Activated CD8-positive, alpha-beta memory T cell treated with anti-CD3 and anti-CD28 coated beads, Interleukin-2, amount 10 ng/mL, durations not matched to agents 7 days and 5 days (primary cell): ENCODE measurements around the gene LCP1. TPM values are rescaled to one million over a fixed set of nuclear protein-coding genes. Genes with fewer than 3 reads are reported as not detected.

ENCODE experiments used
- ATAC-seq: fragments of 150-1000 bp; cut with Tn5 transposase; one replicate; pipeline ENCODE4 v1.10.0; 2021; ENCODE audit warnings: moderate library complexity
- CTCF ChIA-PET: fragments of 350-600 bp; sonication (Branson Sonifier 250); formaldehyde crosslinking; loops from one replicate; lab custom pipeline; 2021; ENCODE audit warnings: antibody characterized with exemption; lab: Charles Lee
- DNase-seq: peaks from one replicate; pipeline ENCODE4 v3.0.0-alpha.2; 2020
- H3K27ac Mint-ChIP-seq: one replicate; pipeline ENCODE4 v1.8.0; 2021; ENCODE audit warnings: mild to moderate bottlenecking, mixed read lengths
- H3K27me3 Mint-ChIP-seq: one replicate; pipeline ENCODE4 v1.8.0; 2021; ENCODE audit warnings: mixed read lengths
- H3K36me3 Mint-ChIP-seq: one replicate; pipeline ENCODE4 v1.8.0; 2021; ENCODE audit warnings: mild to moderate bottlenecking, mixed read lengths
- H3K4me1 Mint-ChIP-seq: one replicate; pipeline ENCODE4 v1.8.0; 2021; ENCODE audit warnings: mixed read lengths
- H3K4me3 Mint-ChIP-seq: one replicate; pipeline ENCODE4 v1.8.0; 2021; ENCODE audit warnings: mild to moderate bottlenecking, moderate library complexity, mixed read lengths
- H3K9me3 Mint-ChIP-seq: one replicate; pipeline ENCODE4 v1.8.0; 2022; ENCODE audit warnings: low read depth, mixed read lengths
- total RNA-seq, 2 experiments: library from RNA; stranded (reverse); gene quantifications; one replicate each; pipeline ENCODE4 v1.2.3, GENCODE V29; 2021

Gene LCP1
- total RNA-seq, 2 experiments from 2014 or later, result 923 to 1,101 TPM

DNA sequence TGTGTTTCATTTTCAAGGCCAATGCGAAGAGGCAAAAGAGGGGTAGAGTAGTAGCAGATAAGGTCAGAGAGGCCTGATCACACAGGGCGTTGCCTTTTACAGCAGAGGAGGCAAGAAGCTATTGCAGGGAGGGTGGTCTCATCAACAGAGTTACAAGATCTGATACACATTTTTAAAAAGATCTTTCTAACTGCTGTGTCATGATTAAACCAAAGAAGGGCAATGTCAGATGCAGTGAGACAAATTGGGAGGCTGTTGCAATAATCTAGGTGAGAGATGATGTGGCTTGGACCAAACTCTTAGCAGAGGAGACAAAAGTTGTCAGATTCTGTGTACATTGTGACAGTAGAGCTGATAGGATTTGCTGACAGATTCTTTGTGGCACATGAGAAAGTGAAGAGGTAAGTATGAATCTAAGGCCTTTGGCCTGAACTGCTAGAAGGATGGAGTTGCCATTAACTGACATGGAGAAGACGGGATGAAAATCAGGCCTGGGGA, 16.8 kb upstream of the LCP1 start:
- H3K27me3 Mint-ChIP-seq, result no peaks in the 10 kb centered on the region
- H3K27ac Mint-ChIP-seq, result no peak overlapping the region
- no peaks in the 10 kb centered on the region for H3K36me3 Mint-ChIP-seq
- no peak for DNase-seq
- CTCF ChIA-PET, result interaction anchor here (1.3 kb wide), 2 partner anchors 12 to 26 kb away, joined by 3 to 5 read pairs; no protein-coding TSS in a partner anchor
- H3K4me3 Mint-ChIP-seq, result no peak overlapping the region
- H3K4me1 Mint-ChIP-seq, result peaks cover 31% of the 10 kb centered on the region
- ATAC-seq, result no peak
- H3K9me3 Mint-ChIP-seq, result no peaks in the 10 kb centered on the region

DNA sequence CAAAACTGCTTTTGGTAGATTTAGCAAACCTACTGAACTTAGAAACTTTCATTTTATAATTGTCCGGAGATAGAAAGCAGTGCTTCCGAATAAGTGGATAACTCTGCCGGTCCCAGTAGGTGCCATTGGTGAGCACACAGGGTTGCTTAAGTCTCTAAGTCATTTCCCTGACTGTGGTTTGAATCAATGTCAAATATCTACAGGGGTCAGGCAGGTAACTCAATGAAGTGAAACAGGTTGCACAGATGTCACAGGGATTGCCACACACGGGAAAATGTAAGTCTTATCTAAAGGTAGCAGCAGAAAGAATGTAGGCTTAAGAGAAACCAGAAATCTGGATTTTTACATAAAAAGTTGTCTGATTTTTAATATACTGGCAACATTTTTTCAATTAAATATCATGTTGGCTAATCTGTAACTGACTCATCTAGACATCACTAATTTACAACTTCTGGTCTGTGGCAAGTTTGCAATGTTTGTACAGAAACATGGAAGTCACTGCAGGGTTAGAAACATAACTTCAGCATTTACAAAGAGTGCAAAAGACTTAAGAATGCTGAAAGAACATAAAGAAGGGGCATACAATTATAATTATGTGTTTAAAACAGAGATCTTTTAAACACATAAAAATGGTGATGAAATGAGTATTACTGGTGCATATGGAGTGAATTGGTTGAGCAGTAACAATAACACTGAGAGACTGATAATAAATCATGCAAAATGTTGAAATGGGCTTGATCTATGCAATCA, 15.5 kb upstream of the LCP1 start:
- H3K4me3 Mint-ChIP-seq, result no peak overlapping the region
- CTCF ChIA-PET, result no interaction called here
- no peaks in the 10 kb centered on the region for H3K36me3 Mint-ChIP-seq
- H3K27ac Mint-ChIP-seq, result no peak overlapping the region
- ATAC-seq (no peak), DNase-seq (no peak)
- H3K4me1 Mint-ChIP-seq, result peaks cover 24% of the 10 kb centered on the region
- H3K9me3 Mint-ChIP-seq, result no peaks in the 10 kb centered on the region
- no peaks in the 10 kb centered on the region for H3K27me3 Mint-ChIP-seq

DNA sequence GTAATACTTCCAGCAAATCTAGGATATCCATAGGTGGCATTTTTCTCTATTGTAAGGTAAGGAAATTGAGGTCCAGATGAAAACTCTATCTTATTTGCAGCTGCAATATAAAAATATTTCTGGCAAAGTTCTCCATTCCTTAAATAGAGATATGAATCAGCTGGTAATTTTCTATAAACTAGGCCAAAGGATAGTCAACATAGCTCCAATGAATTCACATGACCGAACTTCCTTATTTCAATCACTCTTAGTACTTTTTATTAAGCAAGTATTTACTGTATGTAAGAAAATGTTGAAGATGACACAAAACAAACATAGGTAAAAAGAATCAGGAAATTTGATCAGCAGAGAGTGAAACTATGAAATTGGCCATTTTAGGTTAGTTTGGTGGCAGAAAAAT, 13.0 kb upstream of the LCP1 start:
- H3K27ac Mint-ChIP-seq, result no peak overlapping the region
- H3K36me3 Mint-ChIP-seq, result peaks cover 3% of the 10 kb centered on the region
- no peak for ATAC-seq
- no peak overlapping the region for H3K4me3 Mint-ChIP-seq
- CTCF ChIA-PET, result interaction anchor here (1.1 kb wide), 1 partner anchor 10 kb away, joined by 3 read pairs; no protein-coding TSS in a partner anchor
- H3K9me3 Mint-ChIP-seq, result no peaks in the 10 kb centered on the region
- DNase-seq, result no peak
- H3K27me3 Mint-ChIP-seq, result no peaks in the 10 kb centered on the region
- H3K4me1 Mint-ChIP-seq, result peaks cover 5% of the 10 kb centered on the region

DNA sequence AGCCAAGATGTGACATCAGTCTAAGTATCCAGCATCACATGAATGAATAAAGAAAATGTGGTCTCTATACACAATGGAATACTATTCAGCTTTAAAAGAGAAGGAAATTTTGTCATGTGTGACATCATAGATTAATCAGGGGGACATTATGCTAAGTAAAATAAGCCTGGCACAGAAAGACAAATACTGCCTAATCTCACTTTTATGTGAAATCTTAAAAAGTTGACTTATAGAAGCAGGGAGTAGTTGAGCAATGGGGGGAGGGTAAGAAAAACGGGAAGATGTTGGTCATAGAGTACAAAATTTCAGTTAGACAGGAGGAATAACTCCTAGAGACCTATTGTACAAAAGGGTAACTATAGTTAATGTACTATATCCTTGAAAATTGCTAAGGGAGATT, 10.4 kb upstream of the LCP1 start:
- Mint-ChIP-seq H3K27me3 (no peaks in the 10 kb centered on the region), H3K4me1 (no peaks in the 10 kb centered on the region), H3K4me3 (no peak overlapping the region), H3K9me3 (no peaks in the 10 kb centered on the region), H3K36me3 (peaks cover 4% of the 10 kb centered on the region), H3K27ac (no peak overlapping the region)
- ATAC-seq (no peak), DNase-seq (no peak)
- CTCF ChIA-PET, result interaction anchor here (1.0 to 1.8 kb wide), 3 partner anchors 37 to 129 kb away, joined by 3 to 4 read pairs (median 4); no protein-coding TSS in a partner anchor

DNA sequence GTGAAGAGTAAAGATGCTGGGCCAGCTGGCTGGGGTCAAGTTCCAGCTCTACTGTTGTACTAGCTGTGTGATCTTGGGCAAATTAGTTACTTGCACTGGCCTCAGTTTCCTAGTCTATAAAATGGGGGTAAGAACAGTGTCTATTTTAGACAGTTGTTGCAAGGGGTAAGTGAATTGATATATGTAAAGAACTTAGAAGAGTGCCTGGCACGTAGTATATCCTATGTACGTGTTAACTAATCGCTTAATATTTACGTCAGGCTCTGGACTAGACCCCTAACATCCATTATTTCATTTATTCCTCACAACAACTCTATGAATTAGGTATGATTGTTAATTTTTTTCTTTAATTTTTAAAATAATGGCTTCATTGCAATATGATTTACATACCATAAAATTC, 3.7 kb upstream of the LCP1 start:
- Mint-ChIP-seq H3K4me1 (peaks cover 30% of the 10 kb centered on the region), H3K4me3 (no peak overlapping the region), H3K9me3 (no peaks in the 10 kb centered on the region), H3K36me3 (peaks cover 13% of the 10 kb centered on the region), H3K27ac (no peak overlapping the region), H3K27me3 (no peaks in the 10 kb centered on the region)
- CTCF ChIA-PET, result interaction anchor here (0.7 to 1.7 kb wide), 10 partner anchors 9 to 106 kb away, joined by 3 to 11 read pairs (median 4); no protein-coding TSS in a partner anchor
- DNase-seq (no peak), ATAC-seq (no peak)

DNA sequence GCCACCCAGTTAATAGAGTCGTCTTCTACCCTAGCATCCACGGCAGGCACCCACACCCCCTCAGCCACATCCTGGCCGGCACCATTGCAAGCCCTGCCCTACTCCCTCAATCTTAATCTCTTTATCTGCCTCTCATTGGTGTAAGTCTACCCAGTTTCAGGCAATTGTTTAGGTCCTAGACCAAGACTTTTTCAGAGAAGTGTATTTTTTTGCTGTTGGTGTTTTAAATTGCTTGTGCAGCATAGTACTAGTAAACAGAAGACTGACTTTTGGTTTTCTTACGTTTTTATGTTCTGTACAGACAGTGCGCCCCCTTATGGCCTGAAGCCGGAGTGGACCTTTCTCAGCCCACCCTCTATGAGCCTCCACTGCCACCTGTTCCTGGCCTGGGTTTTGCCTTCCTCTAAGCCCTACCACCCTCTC, 2.3 kb upstream of the LCP1 start:
- CTCF ChIA-PET, result interaction anchor here (1.2 to 1.5 kb wide), 4 partner anchors 12 to 74 kb away, joined by 3 to 11 read pairs (median 5); no protein-coding TSS in a partner anchor
- peaks cover 30% of the 10 kb centered on the region for H3K4me1 Mint-ChIP-seq
- DNase-seq, result peak; percentile 89

DNA sequence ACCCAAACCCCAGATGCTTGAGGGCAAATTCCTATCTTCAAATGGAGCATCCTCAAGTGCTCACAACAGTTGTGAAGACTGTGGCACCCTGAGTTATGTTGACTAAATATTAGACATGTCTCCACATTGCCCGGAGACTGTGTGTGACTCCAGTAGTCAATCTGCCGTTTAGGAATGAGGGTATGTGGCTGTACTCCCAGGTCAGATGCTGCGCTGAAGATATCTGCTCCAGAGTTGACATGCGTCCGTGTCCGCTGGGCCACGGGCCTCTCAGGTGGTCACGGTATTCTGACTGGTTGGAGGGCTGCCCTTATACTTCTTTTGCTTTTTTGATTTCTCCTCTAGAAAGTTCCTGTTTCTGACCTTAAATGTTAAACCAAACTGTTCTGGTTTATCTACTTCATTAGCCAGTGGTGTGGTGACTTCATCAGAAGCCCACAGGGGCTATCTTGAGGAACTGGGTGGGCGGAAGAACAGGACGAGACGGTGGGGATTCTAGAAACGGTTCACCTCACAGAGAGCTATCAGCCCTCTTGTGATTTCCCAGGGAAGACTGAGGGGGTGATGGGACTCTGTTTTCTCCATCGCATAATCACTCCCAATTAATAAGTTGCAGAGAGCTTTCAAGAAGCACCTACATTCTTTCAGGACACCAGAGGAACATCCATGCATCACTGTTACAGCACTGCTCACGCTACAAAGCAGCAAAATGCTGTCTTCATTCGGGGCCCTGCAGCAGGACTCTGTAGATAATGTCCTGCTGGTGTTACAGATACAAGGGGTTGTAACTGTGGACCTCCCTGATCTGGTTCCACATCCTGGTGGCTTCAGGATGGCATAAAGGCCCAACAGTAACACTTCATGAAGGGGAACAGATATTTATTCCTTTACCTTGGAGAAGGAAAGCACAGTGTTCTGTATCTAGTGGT, 1.3 kb upstream of the LCP1 start:
- peaks cover 25% of the 10 kb centered on the region for H3K36me3 Mint-ChIP-seq
- H3K4me3 Mint-ChIP-seq, result peak overlapping the region; percentile 96
- H3K27ac Mint-ChIP-seq, result peak overlapping the region; percentile 99
- CTCF ChIA-PET, result interaction anchor here (0.9 to 3.3 kb wide), 5 partner anchors 12 to 138 kb away, joined by 3 to 46 read pairs (median 6); partner anchors contain the start of gene LRRC63
- ATAC-seq (no peak), DNase-seq (no peak)
- H3K27me3 Mint-ChIP-seq, result no peaks in the 10 kb centered on the region
- H3K9me3 Mint-ChIP-seq, result no peaks in the 10 kb centered on the region
- peaks cover 31% of the 10 kb centered on the region for H3K4me1 Mint-ChIP-seq

More for the DNA sequence above, 2.3 kb upstream of the LCP1 start:
- ATAC-seq, result peak; percentile 70
- Mint-ChIP-seq H3K4me3 (peak overlapping the region; percentile 96), H3K9me3 (no peaks in the 10 kb centered on the region), H3K27ac (peak overlapping the region; percentile 99), H3K27me3 (no peaks in the 10 kb centered on the region), H3K36me3 (peaks cover 21% of the 10 kb centered on the region)

DNA sequence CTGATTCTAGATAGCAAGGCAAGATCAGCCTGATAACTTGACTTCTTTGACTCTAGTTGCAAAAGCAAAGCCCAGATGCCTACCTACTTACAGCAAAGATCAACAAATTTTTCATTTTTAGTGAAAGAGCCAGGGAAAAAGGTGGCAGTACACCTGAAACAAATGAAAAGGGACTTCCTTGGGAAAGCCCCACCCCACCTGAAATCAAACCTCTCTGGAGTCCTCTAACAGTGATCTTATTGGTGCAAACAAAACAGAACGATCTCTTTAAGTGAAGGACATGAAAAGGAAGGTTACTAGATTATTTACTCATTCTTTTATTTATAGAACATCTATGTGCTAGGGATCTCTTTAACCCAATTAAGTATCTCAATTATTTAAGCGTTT, 507 bp upstream of the LCP1 start:
- peak overlapping the region; percentile 99 for H3K27ac Mint-ChIP-seq
- CTCF ChIA-PET, result interaction anchor here (0.8 to 3.3 kb wide), 6 partner anchors 12 to 139 kb away, joined by 3 to 46 read pairs (median 4); partner anchors contain the start of gene LRRC63
- peaks cover 38% of the 10 kb centered on the region for H3K4me1 Mint-ChIP-seq
- ATAC-seq, result no peak
- H3K4me3 Mint-ChIP-seq, result peak overlapping the region; percentile 96
- no peaks in the 10 kb centered on the region for H3K27me3 Mint-ChIP-seq
- H3K9me3 Mint-ChIP-seq, result no peaks in the 10 kb centered on the region
- no peak for DNase-seq
- H3K36me3 Mint-ChIP-seq, result peaks cover 33% of the 10 kb centered on the region

DNA sequence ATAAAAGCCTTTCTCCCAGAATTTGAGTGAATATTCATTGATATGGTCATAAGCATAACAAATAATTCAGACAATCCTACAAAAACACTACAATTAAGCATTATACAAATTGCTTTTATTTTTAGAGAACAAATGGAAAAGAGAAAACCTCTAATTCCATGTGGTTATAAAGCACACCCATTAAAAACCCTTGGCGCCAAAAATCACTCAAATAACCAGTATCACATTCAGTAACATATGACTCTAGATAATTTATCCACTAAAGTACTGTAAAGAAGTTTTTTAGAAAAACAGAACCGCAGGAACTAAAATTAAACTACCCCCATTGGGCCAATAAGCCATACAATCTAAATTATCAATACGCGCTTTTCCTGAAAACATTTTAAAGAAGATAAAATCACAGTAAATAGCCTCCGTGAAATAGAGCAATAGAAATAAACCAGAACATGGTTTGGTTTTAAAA, 569 bp downstream of the LCP1 start:
- CTCF ChIA-PET, result interaction anchor here (2.0 to 3.3 kb wide), 2 partner anchors 11 to 30 kb away, joined by 6 to 46 read pairs; partner anchors contain the start of gene LRRC63
- Mint-ChIP-seq H3K27me3 (no peaks in the 10 kb centered on the region), H3K9me3 (no peaks in the 10 kb centered on the region), H3K4me1 (peaks cover 46% of the 10 kb centered on the region), H3K27ac (peak overlapping the region; percentile 99), H3K4me3 (peak overlapping the region; percentile 96), H3K36me3 (peaks cover 40% of the 10 kb centered on the region)
- ATAC-seq (no peak), DNase-seq (no peak)

DNA sequence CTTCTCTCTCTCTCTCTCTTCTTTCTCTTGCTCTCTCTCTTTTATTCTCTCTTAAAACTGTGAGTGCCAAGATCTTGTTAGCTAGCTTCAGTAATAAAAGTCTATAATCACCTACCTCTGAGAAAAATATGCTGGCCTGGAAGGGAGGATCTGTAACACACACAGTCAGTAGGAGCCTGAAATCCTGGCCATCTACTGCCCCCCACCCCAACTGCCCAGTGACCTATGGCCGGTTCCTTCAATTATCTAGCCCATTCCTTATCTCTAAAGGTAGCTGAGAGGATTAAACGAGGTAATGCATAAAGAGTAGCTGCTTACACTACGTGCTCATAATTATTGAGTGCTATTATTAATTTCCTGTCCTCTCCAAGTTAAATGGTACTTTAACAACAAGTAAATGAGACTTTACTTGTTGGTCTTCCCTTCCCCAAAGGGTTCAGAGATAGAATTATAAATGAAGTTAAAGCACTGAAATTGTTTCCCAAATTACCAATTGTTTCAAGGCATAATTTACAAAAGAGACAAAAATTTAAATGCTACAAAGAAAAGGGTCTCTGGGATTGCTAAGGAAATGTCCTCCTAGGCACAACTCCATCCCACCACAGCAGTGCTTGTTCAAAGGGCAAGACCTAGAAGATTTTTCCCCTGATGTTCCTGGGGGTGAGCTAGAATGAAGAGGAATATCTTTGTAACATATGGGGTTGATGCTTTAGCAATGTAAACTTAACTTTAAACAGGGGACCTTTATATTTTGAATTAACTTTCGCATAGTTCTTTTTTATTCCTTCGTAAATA, 1.8 kb downstream of the LCP1 start:
- Mint-ChIP-seq H3K27ac (peak overlapping the region; percentile 99), H3K9me3 (no peaks in the 10 kb centered on the region), H3K27me3 (no peaks in the 10 kb centered on the region), H3K36me3 (peaks cover 50% of the 10 kb centered on the region), H3K4me1 (peaks cover 53% of the 10 kb centered on the region), H3K4me3 (peak overlapping the region; percentile 96)
- DNase-seq, result no peak
- CTCF ChIA-PET, result interaction anchor here (1.5 to 1.7 kb wide), 2 partner anchors 12 to 20 kb away, joined by 5 to 6 read pairs; no protein-coding TSS in a partner anchor
- ATAC-seq, result no peak

DNA sequence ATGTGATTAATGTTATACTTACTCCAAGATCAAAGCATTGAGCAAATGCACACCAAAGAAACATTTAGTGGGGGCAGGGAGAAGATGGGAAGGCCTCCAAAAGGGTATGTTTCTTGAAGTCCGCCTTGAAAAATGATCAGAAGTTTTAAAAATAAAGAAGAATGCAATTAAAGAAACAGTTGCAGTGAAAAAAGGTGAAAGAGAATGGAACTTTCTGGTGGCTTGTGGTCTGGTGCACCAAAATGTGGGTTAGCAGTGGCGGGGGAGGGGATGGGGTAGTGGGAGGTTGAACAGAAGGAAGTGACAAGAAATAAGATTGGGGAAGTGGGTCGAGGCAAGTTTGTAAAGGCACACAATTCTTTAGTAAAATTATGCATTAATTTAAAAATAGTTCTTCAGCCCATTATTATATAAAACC, 2.5 kb downstream of the LCP1 start:
- H3K27me3 Mint-ChIP-seq, result no peaks in the 10 kb centered on the region
- H3K9me3 Mint-ChIP-seq, result no peaks in the 10 kb centered on the region
- H3K27ac Mint-ChIP-seq, result peak overlapping the region; percentile 99
- peaks cover 56% of the 10 kb centered on the region for H3K36me3 Mint-ChIP-seq
- peak overlapping the region; percentile 96 for H3K4me3 Mint-ChIP-seq
- DNase-seq, result peak; percentile 91
- peaks cover 52% of the 10 kb centered on the region for H3K4me1 Mint-ChIP-seq
- CTCF ChIA-PET, result interaction anchor here (1.5 to 1.8 kb wide), 3 partner anchors 9 to 19 kb away, joined by 5 to 9 read pairs (median 6); no protein-coding TSS in a partner anchor
- ATAC-seq, result no peak

DNA sequence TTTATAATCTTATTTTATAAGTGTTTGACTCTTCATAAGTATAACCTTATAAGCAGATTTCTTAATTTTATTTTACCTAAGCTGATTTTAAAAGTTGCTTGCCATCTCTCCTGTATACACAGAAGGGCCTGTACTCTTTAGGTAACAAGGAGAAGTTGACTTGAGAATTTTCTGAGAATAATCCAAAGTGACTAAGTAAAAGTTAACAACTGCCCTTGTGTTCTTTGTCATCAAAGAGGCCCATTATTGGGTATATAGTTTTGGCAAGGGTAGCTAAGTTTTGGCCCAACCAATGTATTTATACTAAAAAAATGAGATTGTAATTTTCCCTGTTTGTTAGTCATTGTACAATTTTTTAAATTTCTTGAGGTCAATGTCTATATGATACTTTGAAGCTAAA, 3.2 kb downstream of the LCP1 start:
- Mint-ChIP-seq H3K27me3 (no peaks in the 10 kb centered on the region), H3K36me3 (peaks cover 60% of the 10 kb centered on the region), H3K9me3 (no peaks in the 10 kb centered on the region), H3K4me1 (peaks cover 52% of the 10 kb centered on the region), H3K4me3 (peak overlapping the region; percentile 96), H3K27ac (peak overlapping the region; percentile 99)
- CTCF ChIA-PET, result interaction anchor here (1.5 to 1.8 kb wide), 3 partner anchors 9 to 18 kb away, joined by 5 to 9 read pairs (median 6); no protein-coding TSS in a partner anchor
- ATAC-seq, result no peak
- DNase-seq, result no peak
